HEK293 (cell line): ENCODE results near the gene NEK6.

ENCODE experiments used
- CTCF ChIA-PET: fragments of 350-600 bp; formaldehyde crosslinking; extraction: SDS; loops from one replicate; lab custom pipeline; 2021; ENCODE audit warnings: antibody characterized with exemption; lab: Yijun Ruan, JAX
- POLR2A ChIA-PET: fragments of 300-600 bp; formaldehyde crosslinking; extraction: SDS; loops from one replicate; lab custom pipeline; 2020; ENCODE audit warnings: antibody characterized with exemption, inconsistent platforms; lab: Yijun Ruan, JAX
- H3K27ac ChIP-seq: fragments of 200-500 bp; sonication (Bioruptor generic); 2 replicates; pipeline ENCODE4 v1.5.1; 2014; ENCODE audit warnings: low read depth, low read length, control low read depth, inconsistent platforms; ENCODE audit errors: extremely low read depth
- H3K36me3 ChIP-seq, 2 experiments: fragments of 200-500 bp in 1 of 2; sonication (Bioruptor generic) in 1 of 2; 1 replicate in 1 of 2; 2 replicates in 1 of 2; pipeline ENCODE4 v1.5.1; 2014 to 2017; ENCODE audit warnings: inconsistent platforms in 2 of 2, low read length in 2 of 2; ENCODE audit not compliant: control insufficient read depth in 2 of 2, insufficient read depth in 1 of 2
- H3K4me1 ChIP-seq: fragments of 200-500 bp; sonication (Bioruptor generic); 2 replicates; pipeline ENCODE4 v1.5.1; 2014; ENCODE audit warnings: mild to moderate bottlenecking, low read length, inconsistent platforms; ENCODE audit not compliant: control insufficient read depth, insufficient read depth
- H3K4me3 ChIP-seq: 2 replicates; pipeline ENCODE4 v1.5.1; 2011; ENCODE audit warnings: low read depth, mild to moderate bottlenecking, control low read depth, low read length, moderate library complexity
- H3K9me3 ChIP-seq: fragments of 200-500 bp; sonication (Bioruptor generic); 2 replicates; pipeline ENCODE4 v1.5.1; 2014; ENCODE audit warnings: low read depth, low read length, inconsistent platforms; ENCODE audit not compliant: control insufficient read depth, insufficient read depth
- EGR2 ChIP-seq: fragments of 450-650 bp; formaldehyde crosslinking; IDR thresholded peaks from 2 replicates; pipeline ENCODE4 v1.5.1; 2016; ENCODE audit warnings: low read depth, missing biosample characterization, missing genetic modification characterization
- PRDM4 ChIP-seq: fragments of 450-650 bp; formaldehyde crosslinking; IDR thresholded peaks from 2 replicates; pipeline ENCODE4 v1.5.1; 2017; ENCODE audit warnings: missing biosample characterization, missing genetic modification characterization
- SP3 ChIP-seq: fragments of 450-650 bp; formaldehyde crosslinking; IDR thresholded peaks from 2 replicates; pipeline ENCODE4 v1.5.1; 2016; ENCODE audit warnings: missing biosample characterization, missing genetic modification characterization
- ZBTB7A ChIP-seq: fragments of 450-650 bp; formaldehyde crosslinking; IDR thresholded peaks from 2 replicates; pipeline ENCODE4 v1.5.1; 2016; ENCODE audit warnings: low read depth, missing biosample characterization, missing genetic modification characterization
- ZFP41 ChIP-seq: fragments of 450-650 bp; formaldehyde crosslinking; IDR thresholded peaks from 2 replicates; pipeline ENCODE4 v1.5.1; 2016; ENCODE audit warnings: missing biosample characterization, missing genetic modification characterization, borderline replicate concordance
- ZFP69B ChIP-seq: fragments of 450-650 bp; formaldehyde crosslinking; IDR thresholded peaks from 2 replicates; pipeline ENCODE4 v1.5.1; 2016; ENCODE audit warnings: missing biosample characterization, missing genetic modification characterization
- ZNF335 ChIP-seq: fragments of 450-650 bp; formaldehyde crosslinking; conservative IDR thresholded peaks from 2 replicates; pipeline ENCODE4 v1.5.1; 2016; ENCODE audit warnings: missing biosample characterization, missing genetic modification characterization
- ZNF561 ChIP-seq: fragments of 450-650 bp; IDR thresholded peaks from 2 replicates; pipeline ENCODE4 v1.5.1; 2018; ENCODE audit warnings: missing biosample characterization, missing genetic modification characterization, borderline replicate concordance
- TF ChIP-seq, protein P1 (sequence below): fragments of 450-650 bp; formaldehyde crosslinking; IDR thresholded peaks from 2 replicates; pipeline ENCODE4 v1.5.1; 2016; ENCODE audit warnings: missing biosample characterization, missing genetic modification characterization
- TF ChIP-seq, protein P2 (sequence below): fragments of 450-650 bp; formaldehyde crosslinking; IDR thresholded peaks from 2 replicates; pipeline ENCODE4 v1.5.1; 2016; ENCODE audit warnings: missing biosample characterization, missing genetic modification characterization, borderline replicate concordance
- TF ChIP-seq, protein P3 (sequence below): fragments of 450-650 bp; formaldehyde crosslinking; IDR thresholded peaks from 2 replicates; pipeline ENCODE4 v1.5.1; 2017; ENCODE audit warnings: missing biosample characterization, missing genetic modification characterization

The NEK6 gene

GRCh38 chr9:124210697-124211096 is 47.1 kb upstream of the NEK6 start:
- TF ChIP-seq PRDM4 (tag by site-specific recombination) (no peak), SP3 (tag by site-specific recombination) (no peak), ZNF335 (tag by site-specific recombination) (no peak), ZNF561 (tag by site-specific recombination) (no peak), EGR2 (tag by site-specific recombination) (no peak), ZFP41 (tag by site-specific recombination) (no peak)
- TF ChIP-seq, protein P1, sequence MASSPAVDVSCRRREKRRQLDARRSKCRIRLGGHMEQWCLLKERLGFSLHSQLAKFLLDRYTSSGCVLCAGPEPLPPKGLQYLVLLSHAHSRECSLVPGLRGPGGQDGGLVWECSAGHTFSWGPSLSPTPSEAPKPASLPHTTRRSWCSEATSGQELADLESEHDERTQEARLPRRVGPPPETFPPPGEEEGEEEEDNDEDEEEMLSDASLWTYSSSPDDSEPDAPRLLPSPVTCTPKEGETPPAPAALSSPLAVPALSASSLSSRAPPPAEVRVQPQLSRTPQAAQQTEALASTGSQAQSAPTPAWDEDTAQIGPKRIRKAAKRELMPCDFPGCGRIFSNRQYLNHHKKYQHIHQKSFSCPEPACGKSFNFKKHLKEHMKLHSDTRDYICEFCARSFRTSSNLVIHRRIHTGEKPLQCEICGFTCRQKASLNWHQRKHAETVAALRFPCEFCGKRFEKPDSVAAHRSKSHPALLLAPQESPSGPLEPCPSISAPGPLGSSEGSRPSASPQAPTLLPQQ (tag by site-specific recombination): no peak
- TF ChIP-seq, protein P2, sequence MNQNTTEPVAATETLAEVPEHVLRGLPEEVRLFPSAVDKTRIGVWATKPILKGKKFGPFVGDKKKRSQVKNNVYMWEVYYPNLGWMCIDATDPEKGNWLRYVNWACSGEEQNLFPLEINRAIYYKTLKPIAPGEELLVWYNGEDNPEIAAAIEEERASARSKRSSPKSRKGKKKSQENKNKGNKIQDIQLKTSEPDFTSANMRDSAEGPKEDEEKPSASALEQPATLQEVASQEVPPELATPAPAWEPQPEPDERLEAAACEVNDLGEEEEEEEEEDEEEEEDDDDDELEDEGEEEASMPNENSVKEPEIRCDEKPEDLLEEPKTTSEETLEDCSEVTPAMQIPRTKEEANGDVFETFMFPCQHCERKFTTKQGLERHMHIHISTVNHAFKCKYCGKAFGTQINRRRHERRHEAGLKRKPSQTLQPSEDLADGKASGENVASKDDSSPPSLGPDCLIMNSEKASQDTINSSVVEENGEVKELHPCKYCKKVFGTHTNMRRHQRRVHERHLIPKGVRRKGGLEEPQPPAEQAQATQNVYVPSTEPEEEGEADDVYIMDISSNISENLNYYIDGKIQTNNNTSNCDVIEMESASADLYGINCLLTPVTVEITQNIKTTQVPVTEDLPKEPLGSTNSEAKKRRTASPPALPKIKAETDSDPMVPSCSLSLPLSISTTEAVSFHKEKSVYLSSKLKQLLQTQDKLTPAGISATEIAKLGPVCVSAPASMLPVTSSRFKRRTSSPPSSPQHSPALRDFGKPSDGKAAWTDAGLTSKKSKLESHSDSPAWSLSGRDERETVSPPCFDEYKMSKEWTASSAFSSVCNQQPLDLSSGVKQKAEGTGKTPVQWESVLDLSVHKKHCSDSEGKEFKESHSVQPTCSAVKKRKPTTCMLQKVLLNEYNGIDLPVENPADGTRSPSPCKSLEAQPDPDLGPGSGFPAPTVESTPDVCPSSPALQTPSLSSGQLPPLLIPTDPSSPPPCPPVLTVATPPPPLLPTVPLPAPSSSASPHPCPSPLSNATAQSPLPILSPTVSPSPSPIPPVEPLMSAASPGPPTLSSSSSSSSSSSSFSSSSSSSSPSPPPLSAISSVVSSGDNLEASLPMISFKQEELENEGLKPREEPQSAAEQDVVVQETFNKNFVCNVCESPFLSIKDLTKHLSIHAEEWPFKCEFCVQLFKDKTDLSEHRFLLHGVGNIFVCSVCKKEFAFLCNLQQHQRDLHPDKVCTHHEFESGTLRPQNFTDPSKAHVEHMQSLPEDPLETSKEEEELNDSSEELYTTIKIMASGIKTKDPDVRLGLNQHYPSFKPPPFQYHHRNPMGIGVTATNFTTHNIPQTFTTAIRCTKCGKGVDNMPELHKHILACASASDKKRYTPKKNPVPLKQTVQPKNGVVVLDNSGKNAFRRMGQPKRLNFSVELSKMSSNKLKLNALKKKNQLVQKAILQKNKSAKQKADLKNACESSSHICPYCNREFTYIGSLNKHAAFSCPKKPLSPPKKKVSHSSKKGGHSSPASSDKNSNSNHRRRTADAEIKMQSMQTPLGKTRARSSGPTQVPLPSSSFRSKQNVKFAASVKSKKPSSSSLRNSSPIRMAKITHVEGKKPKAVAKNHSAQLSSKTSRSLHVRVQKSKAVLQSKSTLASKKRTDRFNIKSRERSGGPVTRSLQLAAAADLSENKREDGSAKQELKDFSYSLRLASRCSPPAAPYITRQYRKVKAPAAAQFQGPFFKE (tag by site-specific recombination): no peak
- ChIA-PET POLR2A (no interaction called here), CTCF (interaction anchor here (0.5 to 1.2 kb wide), 2 partner anchors 12 to 114 kb away, joined by 3 to 6 read pairs; no protein-coding TSS in a partner anchor)
- Histone ChIP-seq H3K9me3 (no peaks in the 10 kb centered on the region), H3K27ac (no peak overlapping the region), H3K4me3 (no peak overlapping the region), H3K36me3 (no peaks in the 10 kb centered on the region), H3K4me1 (no peaks in the 10 kb centered on the region)

GRCh38 chr9:124212381-124213050 is 45.2 kb upstream of the NEK6 start:
- POLR2A ChIA-PET: no interaction called here
- CTCF ChIA-PET: no interaction called here
- TF ChIP-seq ZBTB7A (no peak), ZFP69B (tag by site-specific recombination) (0 out of 2 replicates have a peak, but pooled peaks have one; percentile 18)
- TF ChIP-seq, protein P3, sequence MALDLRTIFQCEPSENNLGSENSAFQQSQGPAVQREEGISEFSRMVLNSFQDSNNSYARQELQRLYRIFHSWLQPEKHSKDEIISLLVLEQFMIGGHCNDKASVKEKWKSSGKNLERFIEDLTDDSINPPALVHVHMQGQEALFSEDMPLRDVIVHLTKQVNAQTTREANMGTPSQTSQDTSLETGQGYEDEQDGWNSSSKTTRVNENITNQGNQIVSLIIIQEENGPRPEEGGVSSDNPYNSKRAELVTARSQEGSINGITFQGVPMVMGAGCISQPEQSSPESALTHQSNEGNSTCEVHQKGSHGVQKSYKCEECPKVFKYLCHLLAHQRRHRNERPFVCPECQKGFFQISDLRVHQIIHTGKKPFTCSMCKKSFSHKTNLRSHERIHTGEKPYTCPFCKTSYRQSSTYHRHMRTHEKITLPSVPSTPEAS (tag by site-specific recombination): no peak
- Histone ChIP-seq H3K4me1 (no peaks in the 10 kb centered on the region), H3K27ac (no peak overlapping the region), H3K4me3 (no peak overlapping the region), H3K9me3 (no peaks in the 10 kb centered on the region), H3K36me3 (no peaks in the 10 kb centered on the region)
